ENCODE results near the gene PHF1.

Gene PHF1

DNA sequence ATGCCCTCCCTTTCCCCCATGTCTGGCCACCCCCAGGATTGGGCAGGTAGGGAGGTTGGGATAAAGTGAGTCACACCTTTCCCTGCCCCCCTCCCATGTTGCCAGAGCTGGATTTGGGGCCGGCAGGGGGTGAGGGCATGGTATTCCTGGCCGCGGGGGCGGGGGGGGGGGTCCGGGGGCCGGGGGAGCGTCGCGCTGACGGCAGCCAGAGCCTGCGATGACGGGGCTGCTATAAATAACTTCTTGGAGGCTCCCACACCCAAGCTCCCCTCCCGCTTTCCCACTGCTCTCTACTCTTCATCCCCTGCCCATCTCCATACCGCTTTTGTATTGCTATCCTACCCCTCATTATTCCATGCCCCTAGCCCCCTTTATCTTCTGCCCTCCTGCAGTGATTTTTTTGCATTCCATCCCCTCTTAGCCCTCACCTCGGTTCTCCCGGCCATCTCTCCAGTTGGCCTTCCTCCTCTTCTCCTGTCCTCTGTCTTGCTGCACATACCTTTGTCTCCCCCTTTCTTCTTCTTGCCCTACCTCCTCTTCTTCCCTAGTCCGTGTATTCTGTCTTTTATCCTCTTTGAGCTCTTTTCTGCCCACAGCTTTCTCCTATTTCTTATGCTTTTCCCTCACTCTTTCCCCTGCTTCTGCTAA, 22.9 kb downstream of the PHF1 start:
- DNase-seq = no peak

DNA sequence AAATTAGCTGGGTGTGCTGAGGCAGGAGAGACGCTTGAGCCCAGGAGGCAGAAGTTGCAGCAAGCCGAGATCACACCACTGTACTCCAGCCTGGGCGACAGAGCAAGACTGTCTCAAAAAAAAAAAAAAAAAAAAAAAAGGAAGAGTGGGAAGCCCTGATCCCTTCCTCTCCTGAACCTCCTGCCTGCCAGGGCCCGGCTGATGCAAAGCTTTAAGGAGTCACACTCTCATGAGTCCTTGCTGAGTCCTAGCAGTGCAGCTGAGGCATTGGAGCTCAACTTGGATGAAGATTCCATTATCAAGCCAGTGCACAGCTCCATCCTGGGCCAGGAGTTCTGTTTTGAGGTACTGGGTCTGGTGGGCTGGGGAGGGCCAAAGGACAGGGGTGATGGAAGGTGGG, 24.1 kb downstream of the PHF1 start:
- DNase-seq = no peak

DNA sequence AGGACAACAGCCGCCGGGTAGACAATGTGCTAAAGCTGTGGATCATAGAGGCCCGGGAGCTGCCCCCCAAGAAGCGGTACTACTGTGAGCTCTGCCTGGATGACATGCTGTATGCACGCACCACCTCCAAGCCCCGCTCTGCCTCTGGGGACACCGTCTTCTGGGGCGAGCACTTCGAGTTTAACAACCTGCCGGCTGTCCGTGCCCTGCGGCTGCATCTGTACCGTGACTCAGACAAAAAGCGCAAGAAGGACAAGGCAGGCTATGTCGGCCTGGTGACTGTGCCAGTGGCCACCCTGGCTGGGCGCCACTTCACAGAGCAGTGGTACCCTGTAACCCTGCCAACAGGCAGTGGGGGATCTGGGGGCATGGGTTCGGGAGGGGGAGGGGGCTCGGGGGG, 26.9 kb downstream of the PHF1 start:
- DNase-seq = no peak

DNA sequence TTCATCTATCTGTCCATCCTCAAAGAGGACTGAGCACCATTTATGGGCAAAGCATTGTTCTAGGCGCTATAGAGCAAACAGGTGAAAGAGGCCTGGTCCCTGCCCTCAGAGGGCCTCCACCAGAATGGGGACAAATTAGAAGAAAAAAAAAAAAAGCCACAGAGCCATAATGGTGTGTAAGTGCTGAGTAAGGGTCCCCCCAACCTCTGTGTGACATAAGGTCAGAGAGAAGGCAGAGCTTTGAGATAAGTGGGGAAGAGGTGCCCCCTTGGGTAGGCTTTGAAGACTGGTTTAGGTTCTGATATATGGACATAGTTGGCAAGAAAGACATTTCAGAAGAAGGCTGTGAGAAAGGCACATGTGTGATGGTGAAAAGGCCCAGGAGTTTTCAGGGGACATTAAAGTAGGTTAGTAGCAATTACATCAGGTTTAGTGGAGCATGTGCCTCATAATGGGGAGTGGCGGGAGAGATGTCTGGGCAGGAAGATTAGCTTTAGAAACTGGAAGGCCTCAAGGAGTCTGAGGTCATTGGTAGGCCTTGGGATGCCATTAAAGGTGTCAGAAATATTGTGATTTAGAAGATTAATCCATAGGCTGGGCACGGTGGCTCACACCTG, 28.3 kb downstream of the PHF1 start:
- DNase-seq = no peak

DNA sequence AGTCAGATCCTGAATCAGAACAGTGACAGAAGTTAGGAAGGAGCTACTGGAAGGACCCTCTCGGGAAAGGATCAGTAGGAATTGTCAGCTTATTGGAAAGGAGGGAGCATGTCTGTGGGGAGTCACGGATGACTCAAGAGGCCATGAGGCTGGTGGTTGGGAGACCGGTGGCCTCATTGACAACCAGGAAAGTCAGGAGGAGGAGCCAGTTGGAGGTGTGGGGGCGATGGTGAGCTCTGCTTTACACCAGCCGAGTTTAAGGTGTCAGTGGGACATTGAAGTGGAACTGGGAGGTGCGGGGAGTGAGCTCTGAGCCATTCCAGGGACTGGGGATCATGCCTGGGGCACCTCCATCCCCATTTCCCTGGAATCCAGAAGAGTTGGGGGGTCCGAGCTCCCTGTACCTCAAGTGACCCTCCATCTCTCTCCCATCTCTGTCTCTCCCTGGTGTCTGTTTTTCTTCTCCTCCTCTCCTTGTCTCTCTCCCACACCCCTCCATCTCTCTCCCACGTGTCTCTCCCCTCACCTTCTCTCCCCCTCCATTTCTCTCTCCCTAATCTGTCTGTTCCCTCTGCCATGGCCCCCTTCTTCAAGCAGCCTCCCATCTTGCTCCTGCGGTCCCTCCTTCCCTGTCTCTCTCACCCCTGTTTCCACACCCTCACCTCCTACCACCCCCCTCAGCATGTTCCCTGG, 29.3 kb downstream of the PHF1 start:
- DNase-seq = no peak

DNA sequence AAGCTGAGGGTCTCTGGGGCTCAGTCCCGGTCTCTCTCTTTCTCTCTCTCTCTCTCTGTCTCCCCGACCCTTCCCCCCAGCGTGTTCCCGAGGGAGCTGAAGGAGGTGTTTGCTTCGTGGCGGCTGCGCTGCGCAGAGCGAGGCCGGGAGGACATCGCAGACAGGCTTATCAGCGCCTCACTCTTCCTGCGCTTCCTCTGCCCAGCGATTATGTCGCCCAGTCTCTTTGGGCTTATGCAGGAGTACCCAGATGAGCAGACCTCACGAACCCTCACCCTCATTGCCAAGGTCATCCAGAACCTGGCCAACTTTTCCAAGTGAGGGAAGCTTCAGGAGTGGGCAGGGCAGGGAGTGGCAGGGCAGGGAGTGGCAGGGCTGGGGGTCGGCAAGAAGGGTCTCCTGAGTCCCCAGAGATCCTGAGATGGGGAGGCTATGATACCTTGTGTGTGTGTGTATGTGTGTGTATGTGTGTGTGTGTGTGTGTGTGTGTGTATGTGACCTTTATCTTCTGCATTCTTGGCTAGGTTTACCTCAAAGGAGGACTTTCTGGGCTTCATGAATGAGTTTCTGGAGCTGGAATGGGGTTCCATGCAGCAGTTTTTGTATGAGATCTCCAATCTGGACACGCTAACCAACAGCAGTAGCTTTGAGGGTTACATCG, 30.0 kb downstream of the PHF1 start:
- DNase-seq = no peak

DNA sequence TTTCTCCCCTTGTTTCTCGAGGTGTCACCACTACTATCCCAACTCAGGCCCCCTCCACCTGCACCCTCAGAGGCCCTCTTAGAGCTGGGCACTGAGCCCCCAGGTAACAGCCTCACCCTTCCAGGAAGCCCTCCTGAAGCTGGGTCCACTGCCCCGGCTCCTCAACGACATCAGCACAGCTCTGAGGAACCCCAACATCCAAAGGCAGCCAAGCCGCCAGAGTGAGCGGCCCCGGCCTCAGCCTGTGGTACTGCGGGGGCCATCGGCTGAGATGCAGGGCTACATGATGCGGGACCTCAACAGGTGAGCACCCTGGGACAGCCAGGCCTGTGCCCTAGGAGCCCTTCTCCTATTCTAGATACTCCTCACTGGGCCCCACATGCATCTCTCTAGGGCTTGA, 30.6 kb downstream of the PHF1 start:
- DNase-seq = no peak

DNA sequence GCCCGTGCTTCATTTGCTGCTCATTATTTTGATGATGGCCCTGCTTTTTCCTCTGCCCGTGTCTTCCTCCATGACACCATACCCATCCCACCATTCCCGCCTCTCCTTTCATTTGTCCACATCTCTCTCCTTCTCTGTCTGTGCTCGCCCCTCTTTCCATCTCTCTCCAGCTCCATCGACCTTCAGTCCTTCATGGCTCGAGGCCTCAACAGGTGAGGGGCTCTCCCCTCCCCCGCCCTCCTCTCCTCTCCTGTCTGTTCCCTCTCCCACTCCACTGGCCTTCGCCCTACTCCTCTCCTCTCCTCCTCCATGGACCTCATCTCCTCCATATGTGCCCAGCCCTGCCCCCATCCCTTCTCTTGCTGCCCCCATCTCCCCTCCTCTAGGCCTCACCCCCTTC, 31.5 kb downstream of the PHF1 start:
- DNase-seq = no peak

DNA sequence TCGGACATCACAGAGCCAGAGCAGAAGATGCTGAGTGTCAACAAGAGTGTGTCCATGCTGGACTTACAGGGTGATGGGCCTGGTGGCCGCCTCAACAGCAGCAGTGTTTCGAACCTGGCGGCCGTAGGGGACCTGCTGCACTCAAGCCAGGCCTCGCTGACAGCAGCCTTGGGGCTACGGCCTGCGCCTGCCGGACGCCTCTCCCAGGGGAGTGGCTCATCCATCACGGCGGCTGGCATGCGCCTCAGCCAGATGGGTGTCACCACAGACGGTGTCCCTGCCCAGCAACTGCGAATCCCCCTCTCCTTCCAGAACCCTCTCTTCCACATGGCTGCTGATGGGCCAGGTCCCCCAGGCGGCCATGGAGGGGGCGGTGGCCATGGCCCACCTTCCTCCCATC, 32.2 kb downstream of the PHF1 start:
- DNase-seq = no peak

DNA sequence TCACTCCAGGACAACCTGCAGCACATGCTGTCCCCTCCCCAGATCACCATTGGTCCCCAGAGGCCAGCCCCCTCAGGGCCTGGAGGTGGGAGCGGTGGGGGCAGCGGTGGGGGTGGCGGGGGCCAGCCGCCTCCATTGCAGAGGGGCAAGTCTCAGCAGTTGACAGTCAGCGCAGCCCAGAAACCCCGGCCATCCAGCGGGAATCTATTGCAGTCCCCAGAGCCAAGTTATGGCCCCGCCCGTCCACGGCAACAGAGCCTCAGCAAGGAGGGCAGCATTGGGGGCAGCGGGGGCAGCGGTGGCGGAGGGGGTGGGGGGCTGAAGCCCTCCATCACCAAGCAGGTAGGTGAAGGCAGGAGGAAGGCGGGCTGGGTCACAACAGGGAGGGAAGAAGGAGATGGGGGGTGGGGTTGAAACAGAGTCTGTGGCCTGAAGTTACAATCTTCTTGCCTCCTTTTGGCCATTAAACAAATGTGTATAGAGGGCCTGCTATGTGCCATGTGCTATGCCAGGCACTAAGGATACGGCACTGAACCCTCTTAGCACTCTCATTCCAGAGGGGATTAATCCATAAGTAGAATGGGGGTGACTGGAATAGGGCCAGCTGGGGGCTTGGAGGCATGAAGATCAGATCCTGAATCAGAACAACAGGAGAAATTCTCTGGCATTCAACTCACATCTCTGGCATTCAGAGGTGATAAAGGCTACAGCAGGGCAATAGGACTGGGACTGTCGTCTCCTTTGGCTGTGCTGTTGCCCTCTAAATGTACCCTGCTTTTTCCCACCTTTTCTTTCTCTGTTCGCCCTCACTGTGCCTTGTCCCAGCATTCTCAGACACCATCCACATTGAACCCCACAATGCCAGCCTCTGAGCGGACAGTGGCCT, 33.0 kb downstream of the PHF1 start:
- no peak for DNase-seq

DNA sequence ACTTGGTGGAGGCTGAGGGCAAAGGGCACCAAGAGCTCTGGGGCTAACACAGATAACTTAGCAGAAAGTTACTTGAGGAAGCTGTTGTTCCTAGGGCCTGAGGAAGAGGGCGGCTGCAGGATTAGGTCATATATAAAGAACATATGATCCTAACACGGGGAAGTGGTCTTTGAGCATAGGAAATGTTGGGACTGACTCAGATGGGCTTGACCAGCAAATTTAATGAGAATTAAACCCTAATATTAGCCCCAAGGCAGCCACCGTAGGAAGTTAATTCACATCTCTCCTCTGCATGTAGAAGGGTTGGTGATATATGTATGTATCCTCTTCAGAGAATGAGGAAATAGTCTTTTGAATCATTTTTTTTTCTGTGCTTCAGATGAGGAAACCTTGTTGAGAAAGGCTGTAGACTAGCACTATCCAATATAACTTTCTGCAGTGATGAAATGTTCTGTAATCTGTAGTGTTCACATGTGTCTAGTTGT, 34.3 kb downstream of the PHF1 start:
- no peak for DNase-seq

DNA sequence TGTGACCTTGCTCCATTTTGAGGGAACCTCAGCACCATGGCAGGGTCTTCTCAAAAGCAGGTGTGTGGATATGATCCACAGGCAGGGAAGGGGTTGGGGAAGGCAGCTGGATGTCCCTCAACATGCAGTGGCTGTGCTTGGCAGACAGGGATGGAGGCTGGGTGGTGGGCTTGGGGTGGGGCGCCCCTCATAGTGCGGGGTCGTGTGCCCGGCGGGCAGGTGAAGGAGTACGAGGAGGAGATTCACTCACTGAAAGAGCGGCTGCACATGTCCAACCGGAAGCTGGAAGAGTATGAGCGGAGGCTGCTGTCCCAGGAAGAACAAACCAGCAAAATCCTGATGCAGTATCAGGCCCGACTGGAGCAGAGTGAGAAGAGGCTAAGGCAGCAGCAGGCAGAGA, 35.5 kb downstream of the PHF1 start:
- DNase-seq = no peak

DNA sequence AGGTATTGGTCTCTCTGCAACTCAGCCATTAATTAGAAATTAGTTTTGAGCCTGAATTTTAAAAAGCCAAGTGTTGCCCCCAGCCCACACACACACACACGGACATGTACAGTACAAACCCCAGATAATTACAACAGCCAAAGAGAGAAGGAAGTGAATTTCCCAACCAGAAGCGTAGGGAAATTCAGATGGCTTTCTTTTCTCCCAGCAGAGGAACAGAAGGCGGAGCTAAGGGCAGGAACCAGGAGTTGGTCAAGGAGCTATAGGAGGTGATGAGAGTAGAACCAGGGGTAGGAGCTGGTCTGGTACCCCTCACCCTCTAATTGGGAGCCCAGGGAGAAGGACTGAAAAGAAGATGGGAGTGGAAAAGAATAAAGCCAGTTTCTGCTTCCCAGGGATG, 39.6 kb downstream of the PHF1 start:
- no peak for DNase-seq

DNA sequence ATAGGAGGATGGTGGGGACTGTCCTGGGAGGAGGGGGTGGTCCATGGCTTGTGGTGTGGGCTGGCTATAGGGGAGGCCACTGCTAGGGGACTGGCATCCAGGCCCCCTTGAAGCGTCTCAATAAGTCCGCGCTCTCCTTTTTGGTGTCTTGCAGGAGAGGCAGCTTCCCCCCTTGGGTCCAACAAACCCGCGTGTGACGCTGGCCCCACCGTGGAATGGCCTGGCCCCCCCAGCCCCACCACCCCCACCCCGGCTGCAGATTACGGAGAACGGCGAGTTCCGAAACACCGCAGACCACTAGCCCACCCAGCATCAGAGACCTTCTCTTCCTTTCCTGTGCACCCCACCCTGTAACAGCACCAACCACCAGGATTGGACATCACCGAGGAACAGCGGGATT, 40.8 kb downstream of the PHF1 start:
- DNase-seq = no peak

DNA sequence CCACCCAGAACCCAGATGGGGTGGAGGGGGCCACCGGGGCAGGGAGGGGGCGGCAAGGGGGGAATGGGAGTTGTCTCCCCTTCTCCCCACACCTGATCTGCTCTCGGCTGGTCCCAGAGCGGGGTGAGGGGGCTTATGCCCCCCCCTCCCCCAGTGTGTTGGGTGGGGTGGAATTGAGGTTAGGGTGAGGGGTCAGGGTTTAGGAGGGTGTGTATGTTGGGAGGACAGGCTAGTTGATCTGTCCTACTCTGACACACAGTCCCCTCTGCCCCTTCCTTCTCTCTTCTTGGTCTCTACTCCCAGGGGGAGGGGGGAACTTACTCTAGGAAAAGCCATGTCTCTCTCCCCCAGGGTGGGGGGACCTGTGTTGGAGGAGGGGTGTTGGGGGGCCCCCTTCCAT, 41.7 kb downstream of the PHF1 start:
- no peak for DNase-seq

DNA sequence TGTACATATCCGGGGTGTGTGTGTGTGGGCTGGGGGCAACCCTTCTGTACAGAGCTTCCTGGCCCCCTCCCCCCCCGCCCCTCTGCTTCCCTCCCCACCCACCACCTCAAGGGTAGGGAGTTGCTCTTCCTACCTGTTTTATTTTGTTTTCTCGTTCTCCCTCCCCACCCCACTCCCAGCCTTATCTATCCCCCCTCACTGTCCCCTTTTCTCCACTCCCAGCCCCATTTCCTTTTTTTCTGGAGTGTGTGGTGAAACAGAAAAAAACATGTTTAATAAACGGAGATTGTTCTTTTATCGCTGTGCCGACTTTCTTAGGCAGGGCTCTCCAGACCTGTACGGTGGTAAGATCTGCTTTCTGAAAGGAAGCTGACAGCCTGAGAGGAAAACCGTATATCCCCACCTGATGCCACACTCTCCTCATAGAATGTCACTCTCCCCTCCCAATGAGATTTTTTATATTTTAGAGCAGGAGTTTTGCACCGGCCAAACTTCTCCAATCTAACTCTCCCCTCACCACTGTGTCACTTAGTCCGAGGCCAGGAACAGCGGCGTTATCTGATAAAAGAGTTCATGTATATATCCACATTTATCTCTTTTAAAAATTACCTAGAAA, 42.7 kb downstream of the PHF1 start:
- no peak for DNase-seq

DNA sequence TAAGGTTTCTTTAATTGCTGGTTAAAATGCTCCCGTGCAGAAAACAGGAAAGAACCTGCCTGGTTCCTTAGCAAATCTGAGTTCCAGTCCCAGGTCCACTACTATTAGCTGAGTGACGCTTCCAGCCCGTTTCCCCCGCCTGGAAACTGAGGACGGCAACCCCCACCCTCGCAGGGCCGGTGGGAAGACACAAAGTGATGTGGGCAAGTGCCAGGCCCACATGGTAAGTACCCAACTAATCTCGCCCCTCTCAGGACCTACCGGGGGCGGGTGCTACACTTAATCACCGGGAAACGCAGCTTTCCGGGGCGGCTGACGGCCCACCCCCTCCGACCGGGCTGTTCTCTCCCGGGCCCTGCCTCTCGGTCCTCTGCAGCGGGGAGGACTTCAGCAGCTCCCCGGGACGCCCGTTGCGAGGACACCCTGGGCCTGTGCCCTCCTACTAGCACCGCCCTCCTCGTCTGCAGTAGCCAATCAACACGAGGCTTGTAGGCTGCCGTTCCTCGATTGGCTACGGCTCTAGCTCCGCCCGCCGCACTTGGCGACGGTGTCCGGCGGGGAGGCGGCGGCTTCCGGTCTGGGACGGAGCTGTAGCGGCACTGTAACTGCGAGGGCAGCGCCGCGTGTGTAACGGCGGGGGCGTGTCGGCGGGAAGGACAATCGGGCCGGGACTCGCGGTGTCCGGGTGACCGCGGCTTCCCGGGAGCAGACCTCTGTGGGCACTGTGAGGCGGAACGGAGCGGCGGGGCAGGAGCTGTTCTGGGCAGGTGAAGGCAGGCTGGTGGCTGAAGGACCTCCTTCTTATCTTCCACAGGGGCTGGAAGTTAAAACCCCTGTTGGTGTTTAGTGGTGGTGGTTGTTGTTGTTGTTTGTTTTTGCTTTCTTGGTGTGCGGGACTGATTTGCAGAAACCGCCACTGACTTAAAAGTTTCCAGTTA, 43.5 kb downstream of the PHF1 start, which contains the start of gene ZBTB9:
Gene ZBTB9 (plus strand): TSS at position 568 of the 938 bp plus-strand sequence. CDS start 525 bp downstream, outside the sequence.
- peak; percentile 98 for DNase-seq

DNA sequence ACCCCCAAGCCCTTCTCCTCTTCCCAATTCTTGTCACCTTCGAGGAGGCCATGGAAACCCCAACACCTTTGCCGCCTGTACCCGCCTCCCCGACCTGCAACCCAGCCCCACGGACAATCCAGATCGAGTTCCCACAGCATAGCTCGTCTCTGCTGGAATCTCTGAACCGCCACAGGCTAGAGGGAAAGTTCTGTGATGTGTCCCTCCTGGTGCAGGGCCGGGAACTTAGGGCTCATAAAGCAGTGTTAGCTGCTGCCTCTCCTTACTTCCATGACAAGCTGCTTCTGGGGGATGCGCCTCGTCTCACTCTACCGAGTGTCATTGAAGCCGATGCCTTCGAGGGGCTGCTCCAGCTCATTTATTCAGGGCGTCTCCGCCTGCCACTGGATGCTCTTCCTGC, 44.2 kb downstream of the PHF1 start:
- no peak for DNase-seq

DNA sequence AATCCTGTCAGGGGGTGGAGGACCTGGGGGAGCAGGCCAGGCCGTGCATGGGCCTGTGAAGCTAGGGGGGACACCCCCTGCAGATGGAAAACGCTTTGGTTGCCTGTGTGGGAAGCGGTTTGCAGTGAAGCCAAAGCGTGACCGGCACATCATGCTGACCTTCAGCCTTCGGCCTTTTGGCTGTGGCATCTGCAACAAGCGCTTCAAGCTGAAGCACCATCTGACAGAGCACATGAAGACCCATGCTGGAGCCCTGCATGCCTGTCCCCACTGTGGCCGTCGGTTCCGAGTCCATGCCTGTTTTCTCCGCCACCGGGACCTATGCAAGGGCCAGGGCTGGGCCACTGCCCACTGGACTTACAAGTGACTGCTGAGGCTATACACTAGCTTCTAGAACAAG, 45.3 kb downstream of the PHF1 start:
- DNase-seq = no peak

DNA sequence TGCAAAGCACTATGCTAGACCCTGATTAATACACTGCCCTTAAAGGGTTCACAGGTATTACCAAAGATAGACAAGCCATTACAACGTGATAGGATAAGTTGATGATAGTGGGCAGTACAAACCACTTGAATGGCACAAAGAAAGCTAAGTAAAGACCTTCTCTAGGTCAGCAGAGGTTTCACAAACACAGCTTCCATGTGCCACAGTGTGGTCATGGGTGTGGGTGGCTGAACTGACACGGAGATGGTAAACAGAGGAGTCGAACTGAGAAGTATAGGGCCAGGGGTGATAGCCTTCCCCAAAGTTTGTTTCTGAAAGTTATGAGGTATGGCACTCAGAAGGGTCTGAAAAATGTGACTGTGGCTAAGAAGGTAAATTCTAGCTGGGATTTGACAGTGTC, 47.9 kb downstream of the PHF1 start:
- DNase-seq = no peak

DNA sequence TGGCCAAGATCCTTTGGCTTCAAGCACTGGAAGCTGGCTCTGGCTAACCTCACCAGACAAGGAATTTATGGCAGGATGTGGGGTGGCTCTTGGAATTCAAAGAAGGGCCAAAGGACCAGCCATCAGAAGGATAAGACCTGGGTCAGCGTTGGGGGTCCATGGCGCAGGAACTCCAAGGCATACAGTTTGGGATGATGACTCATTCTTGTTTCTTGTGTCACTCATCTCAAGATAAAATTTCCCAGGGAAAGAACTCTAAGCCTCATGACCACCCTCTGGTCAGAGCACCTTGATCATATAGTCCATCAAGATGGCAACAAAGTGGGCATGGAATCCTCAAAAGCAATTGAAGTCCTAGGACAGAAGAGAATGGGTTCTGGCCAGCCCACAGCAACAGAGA, 48.4 kb downstream of the PHF1 start:
- no peak for DNase-seq

All from NCI-H748 treated with DMSO at 0.1 percent for 48 hours (cell line).